Stimulated activated naive CD4-positive, alpha-beta T cell treated with Interleukin-2 at 50 U/mL for 16 hours (primary cell): ENCODE data around the gene LDAF1.
"Not testable (repeated sequence)": the region's sequence is repeated elsewhere in the genome, so short reads cannot be mapped to it uniquely, and the experiment has no call there.

ENCODE experiments used
- DNase-seq: peaks from one replicate; lab custom pipeline; 2025; lab: John Stamatoyannopoulos, UW

LDAF1 gene

GRCh38 chr16:21195330-21195729 is 36.9 kb downstream of the LDAF1 start:
- DNase-seq, result not testable (repeated sequence)

- no peak for DNase-seq
These were observed 38.6 kb downstream of the LDAF1 start for GRCh38 chr16:21197112-21197511.

GRCh38 chr16:21197621-21198020 is 39.1 kb downstream of the LDAF1 start:
- no peak for DNase-seq

GRCh38 chr16:21199607-21200218 is 41.2 kb downstream of the LDAF1 start:
- no peak for DNase-seq

- no peak for DNase-seq
These were observed 44.8 kb downstream of the LDAF1 start for GRCh38 chr16:21203155-21203797.

GRCh38 chr16:21205303-21205702 is 46.8 kb downstream of the LDAF1 start:
- DNase-seq, result no peak

- DNase-seq, result no peak
These were observed 48.1 kb downstream of the LDAF1 start for GRCh38 chr16:21206550-21206949.

- DNase-seq, result no peak
These were observed 50.2 kb downstream of the LDAF1 start for GRCh38 chr16:21208446-21209230.

GRCh38 chr16:21211486-21211885 is 53.0 kb downstream of the LDAF1 start, which contains the start of gene ZP2:
TSS of gene ZP2 (minus strand) at chr16:21211574. CDS start at chr16:21211547, 27 bp downstream.
- DNase-seq, result no peak

GRCh38 chr16:21214086-21214485 is 55.6 kb downstream of the LDAF1 start:
- no peak for DNase-seq

- no peak for DNase-seq
These were observed 58.6 kb downstream of the LDAF1 start for GRCh38 chr16:21217121-21217520.

GRCh38 chr16:21218153-21218552 is 59.7 kb downstream of the LDAF1 start:
- no peak for DNase-seq

GRCh38 chr16:21219551-21219950 is 61.1 kb downstream of the LDAF1 start:
- DNase-seq, result no peak

GRCh38 chr16:21222495-21223337 is 64.2 kb downstream of the LDAF1 start:
- no peak for DNase-seq

- no peak for DNase-seq
These were observed 65.3 kb downstream of the LDAF1 start for GRCh38 chr16:21223787-21224186.

GRCh38 chr16:21224800-21225199 is 66.3 kb downstream of the LDAF1 start:
- no peak for DNase-seq

- DNase-seq, result no peak
These were observed 68.3 kb downstream of the LDAF1 start for GRCh38 chr16:21226749-21227148.

GRCh38 chr16:21227866-21228265 is 69.4 kb downstream of the LDAF1 start:
- no peak for DNase-seq

GRCh38 chr16:21228361-21228872 is 69.9 kb downstream of the LDAF1 start:
- no peak for DNase-seq
